Stimulated activated CD4-positive, alpha-beta T cell treated with anti-CD3 and anti-CD28 coated beads, Interleukin-15, amount 100 ng/mL, for 48 hours (primary cell): ENCODE measurements around the gene PRRX1.

ENCODE experiments used
- DNase-seq, 2 donors: peaks; one replicate each; pipeline ENCODE4 v3.0.0-alpha.2; 2020; ENCODE audit warnings: low read depth in 2 of 2

Gene PRRX1

DNA sequence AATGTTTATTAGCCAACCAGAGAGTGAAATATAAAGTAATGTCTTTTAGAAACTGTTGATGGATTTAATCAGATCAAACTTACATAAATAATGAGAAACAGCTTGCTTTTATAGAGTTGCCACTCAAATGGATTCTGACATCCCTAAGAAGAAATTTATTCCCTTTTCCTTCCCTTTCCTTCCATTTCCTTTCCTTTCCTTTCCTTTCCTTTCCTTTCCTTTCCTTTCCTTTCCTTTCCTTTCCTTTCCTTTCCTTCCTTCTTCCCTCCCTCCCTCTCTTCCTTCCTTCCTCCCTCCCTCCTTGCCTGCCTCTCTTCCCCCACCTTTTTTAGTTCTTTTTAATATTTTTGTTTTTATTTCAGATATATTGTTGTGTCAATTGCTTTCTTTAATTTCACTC lies 27.3 kb downstream of the PRRX1 start:
- no peak for DNase-seq

DNA sequence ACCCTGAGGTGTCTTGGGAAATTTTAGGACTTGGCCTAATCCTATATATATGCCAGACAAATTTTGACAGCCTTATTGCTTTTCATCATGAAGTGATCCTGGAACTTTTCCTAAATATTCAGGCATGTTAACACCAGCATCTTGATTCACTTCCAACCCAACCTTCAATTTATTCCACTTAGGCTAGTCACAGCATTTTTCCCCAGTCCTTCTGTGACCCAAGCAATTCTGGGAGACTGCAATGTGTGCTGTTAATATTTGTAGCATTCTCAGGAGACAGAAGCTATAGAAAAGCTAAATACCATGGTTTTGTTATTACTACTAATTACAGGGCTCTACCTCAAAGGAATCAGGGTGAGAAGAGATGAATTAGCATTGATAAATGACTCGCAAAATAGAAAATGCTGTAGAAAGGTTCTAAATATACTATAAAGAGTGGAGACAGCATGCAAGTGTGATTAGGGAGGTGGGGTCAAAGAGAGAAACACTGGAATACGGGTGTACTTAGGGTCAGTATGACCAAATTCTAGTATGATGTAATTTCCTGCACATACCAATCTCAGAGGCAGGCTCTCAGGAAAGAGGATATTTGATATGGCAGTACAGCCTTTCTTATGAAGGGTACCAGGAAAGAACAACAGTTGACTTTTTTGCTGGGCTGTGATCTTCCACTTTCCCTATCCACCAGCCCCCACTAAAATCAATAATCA lies 29.1 kb downstream of the PRRX1 start:
- no peak for DNase-seq

DNA sequence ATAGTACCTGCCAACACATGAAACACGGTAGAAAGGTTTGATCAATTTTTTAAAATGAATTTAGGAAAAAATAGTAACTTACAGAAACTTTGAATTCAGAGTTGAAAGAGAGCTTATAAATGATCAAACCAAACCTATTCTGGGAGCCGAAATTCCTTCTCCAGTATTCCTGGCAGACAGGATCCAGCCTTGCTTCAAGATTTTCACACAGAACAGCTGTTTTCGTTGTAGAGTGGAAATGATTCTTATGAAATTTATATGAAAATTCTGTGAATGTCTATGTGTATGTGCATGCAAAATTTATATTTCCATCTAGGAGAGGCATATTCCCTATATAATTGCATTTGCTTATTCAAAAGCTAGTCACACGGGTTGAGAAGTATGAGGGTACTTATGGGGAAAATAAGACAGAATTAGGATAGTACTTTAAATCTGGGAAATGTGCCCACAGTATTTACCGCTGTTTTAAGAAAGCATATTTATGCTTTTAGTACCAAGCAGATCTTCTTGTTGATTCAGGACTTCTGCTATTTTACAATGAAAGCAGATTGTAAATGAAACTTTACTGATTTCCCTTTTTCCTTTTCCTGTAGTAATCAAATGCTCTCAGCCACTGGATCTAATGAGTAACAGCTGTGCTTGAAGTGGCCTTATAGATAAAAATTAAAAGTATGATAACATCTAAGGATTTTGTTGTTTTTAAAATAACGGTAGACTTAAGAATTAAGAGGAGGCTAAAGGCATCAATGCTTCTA lies 30.4 kb downstream of the PRRX1 start:
- no peak for DNase-seq

DNA sequence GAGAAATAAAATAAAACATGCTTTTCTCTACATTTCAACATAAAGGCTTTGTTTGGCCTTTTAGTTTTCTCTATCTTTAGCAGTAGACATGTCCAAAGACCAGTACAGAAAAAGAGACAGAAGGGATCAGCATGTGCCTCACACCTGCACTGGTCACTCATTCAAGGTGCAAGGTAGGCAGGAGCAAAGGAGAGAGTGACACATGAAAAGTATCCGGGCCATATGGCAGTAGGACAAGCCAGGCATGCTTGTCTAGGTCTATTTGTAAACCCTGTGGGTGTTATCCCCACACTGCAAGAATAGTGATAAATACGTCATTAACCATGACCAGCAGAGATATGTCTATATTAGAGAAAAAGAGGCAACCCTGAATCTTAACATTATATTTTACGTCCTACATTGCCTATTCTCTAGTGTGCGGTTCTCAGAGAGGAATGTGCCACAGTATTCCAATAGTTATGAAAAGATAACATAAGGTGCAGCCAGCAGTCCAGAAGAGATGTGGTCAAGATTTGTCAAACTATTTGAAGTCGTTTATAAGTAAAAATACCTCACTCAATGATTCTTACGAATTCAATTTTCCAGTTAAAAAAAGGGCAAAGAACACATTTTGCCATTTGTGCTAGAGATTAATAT lies 32.1 kb downstream of the PRRX1 start:
- DNase-seq, result no peak

DNA sequence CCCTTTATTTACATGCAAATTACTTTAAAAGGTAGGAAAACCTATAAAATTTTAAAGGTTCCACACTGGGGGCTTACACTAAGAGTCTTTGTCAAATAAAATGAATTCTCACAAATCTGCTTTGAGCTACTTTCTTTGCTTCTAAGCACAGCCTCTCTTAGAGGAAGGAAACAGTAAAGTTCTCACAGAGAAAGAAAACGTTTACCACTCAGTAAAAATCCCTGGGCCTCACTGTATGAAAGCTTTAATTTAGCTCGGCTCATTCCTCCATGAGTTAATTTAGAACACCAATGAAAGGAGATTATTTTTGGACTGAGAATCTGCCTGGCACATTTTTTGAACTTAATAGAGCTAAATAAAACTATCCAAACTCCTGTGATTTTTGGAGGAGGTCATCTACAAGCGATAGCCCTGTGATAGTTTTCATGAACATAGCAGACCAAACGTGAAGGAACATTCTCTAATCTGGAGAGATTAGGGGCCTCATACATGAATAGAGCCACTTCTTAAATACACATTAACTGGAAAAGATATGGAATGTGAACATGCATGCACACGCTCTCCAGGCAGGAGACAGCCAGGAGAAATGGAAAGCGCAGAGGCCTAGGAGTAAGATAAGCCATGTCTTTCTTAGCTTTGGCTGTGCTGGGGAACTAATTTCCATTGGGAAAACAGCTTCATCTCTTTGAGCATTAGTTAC lies 32.8 kb downstream of the PRRX1 start:
- DNase-seq, result no peak

DNA sequence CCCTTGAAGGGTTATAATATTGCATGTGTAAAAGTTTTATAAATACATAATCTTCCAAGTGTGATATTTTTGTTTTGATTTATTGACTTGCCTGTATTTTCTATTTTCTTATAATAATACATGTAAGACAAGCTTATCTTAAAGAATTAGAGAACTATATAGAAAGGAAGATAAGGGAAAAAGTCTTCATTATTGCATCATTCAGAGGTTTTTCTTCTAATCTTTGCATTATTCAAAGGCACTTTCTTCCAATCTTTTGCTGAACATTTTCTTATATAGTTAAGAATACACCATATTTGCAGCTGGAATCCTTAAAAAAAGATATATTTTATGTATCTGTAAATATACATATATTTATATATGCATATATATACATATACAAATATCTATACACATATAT lies 33.4 kb downstream of the PRRX1 start:
- no peak for DNase-seq

DNA sequence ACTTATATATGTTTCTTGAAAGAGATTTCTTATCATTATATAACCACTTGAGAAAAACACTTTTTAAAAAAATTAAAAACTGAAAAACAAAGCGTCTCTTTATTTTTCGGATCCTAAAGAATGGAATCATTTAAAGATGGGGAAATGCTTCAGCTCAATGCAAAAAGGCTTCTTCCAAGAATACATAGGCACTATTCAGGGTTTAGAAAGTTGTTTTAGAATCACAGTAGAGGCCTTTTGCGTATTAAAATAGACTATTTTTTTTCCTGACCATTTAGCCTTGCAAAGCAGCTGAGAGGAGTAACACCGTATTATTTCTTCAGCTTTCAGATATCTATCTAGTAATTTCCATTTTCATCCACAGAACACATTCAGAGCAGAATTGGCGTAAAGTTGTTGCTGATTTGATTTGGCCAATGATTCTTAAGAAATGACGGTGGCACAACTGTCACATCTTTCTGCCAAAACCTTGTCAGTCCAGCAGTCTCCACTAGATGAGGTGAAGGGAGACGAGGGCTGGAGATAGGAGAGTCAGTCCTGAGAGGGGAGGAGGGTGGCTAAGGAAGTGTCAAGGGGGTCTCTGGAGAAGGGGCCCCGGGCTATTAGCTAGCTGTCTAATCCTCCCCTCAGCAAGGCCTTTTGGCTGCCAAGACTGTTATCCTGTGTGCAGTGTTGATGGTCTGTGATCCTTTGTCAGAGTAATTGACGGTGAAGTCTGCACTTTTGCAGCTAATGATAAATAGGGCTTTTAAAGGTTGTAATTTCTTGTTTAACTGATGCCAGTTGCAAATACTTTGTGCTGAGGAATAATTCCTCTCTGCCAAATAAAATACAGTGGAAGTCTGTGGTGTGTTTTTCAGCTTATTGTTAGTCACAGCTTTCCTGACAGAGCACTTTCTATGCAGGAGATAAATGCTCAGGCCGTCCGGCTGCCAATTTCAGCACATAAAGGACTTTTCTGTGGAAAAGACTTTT lies 34.7 kb downstream of the PRRX1 start:
- no peak for DNase-seq

DNA sequence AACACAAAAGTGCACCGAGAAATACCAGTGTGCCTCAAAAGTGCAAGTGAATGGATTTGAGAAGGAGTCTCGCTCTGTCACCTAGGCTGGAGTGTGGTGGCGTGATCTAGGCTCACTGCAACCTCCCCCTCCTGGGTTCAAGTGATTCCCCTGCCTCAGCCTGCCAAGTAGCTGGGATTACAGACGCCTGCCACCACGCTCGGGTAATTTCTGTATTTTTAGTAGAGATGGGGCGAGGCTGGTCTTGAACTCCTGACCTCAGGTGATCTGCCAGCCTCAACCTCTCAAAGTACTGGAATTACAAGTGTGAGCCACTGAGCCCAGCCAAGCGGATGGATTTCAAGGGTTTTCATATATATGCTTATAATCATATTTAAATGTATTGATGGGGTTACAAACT lies 35.8 kb downstream of the PRRX1 start:
- no peak for DNase-seq

DNA sequence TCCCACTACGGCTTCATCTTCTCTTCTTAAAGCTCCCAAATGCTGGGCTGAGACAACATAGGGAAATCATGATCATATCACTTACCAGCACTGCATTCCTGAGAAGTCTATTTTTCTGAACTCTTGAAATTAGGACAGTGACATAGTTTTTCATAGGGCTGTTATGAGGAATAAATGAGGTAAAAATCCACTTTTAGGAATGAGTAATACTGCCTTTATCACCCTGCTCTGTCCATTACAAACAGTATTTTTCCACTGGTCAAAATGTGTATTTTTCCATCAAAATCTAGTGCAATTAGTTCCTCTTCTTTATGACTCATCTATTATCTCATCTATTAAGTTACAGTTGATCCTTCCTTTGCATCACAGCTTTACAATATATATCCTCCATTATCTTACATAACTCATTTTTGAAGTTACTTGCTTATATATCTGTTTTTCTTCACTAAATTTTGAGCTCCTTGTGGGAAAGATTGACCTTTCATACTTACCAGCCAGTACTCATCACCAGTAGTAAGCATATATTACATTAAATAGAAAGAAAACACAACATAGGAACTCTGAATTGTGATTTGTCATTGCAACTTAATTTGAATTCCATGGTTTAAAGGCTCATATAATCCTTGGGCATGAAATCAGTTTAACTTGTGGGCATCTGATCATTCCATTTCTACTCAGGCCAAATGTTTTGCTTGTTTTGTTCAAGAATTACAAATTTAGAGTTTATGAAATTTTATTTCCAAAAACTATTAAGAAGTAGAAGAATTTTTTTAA lies 37.1 kb downstream of the PRRX1 start:
- DNase-seq, result no peak

DNA sequence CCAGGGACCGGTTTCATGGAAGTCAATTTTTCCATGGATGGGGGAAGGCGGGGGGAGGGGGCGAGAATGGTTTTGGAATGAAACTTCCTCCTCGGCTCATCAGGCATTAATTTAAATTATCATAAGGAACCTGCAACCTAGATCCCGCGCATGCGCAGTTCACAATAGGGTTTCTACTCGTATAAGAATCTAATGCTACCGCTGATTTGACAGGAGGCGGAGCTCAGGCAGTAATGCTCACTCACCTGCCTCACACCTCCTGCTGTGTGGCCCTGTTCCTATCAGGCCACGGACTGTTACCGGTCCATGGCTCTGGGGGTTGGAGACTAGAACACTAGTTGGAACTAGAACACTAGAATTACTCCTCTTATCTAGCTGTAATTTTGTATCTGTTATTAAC lies 38.0 kb downstream of the PRRX1 start:
- DNase-seq, result no peak

DNA sequence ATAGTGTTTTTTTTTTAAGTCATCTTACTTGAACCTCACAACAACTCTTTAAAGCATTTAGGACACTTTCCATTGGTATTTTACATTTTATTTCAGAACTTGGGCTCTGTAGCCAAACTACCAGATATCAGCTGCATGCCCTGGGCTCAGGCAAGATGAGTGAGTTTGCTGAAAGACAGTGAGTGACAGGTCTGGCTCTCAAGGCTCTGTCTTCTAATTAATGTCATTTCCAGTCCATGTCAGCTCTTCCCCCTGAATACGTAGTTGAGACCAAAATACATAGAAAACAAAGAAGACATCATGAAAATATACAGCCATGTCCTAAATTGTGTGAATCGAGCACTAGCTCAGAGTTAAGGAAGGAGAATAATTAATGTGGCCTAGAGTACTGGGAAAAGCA lies 39.7 kb downstream of the PRRX1 start:
- DNase-seq, result no peak

DNA sequence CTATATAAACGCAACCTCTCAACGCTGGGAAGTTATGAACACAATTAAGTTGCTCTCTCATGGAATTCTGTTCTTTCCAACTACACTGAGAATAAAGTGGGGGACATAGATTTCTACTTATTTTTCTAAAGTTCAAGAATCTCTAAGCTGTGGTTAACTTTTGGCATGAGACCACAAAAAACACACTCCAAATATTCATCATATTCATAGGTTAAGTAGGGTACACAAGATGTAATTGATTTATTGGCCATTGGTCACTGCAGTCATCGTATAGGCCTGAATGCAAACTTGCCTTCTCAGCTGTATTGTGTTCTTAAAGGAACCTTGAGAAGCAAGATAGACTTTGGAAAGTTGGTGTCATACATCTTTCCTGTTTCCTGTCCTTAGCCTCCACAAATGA lies 40.3 kb downstream of the PRRX1 start:
- no peak for DNase-seq

DNA sequence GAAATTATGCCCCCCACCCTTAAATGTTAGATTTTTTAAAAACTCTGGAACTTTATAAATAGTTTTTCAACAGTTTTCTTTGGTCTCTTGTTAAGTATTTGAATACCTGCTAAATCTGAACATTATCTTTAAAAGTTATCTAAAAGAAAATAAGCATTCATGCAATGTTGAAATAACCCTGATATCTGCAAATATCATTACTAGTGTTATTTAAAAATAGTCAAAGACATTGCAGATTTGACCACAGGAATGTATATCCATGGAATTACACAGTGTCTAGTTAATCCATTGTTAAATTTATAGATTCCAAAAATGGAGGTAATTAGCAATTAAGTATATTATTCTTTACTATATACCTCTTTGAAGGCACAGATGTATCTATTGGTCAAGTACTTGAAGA lies 42.0 kb downstream of the PRRX1 start:
- DNase-seq, result no peak

DNA sequence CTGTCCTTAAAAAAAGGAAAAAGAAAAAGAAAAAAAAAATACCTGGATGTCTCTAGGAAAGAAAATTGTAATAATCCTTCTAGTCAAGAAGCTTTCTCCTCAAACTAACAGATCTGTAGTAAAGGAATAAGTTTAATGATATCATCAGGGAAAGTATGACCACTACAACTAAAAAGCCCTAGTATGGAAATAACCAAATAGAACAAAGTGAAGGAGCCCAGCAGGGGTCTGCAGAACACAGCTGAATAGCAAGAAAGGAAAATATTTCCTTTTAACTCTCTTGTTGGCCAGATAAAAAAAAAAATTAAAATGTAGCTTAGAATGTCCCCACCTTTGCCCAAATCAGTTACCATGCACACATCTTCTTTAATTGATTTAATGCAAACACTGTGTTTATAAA lies 43.2 kb downstream of the PRRX1 start:
- DNase-seq, result no peak

DNA sequence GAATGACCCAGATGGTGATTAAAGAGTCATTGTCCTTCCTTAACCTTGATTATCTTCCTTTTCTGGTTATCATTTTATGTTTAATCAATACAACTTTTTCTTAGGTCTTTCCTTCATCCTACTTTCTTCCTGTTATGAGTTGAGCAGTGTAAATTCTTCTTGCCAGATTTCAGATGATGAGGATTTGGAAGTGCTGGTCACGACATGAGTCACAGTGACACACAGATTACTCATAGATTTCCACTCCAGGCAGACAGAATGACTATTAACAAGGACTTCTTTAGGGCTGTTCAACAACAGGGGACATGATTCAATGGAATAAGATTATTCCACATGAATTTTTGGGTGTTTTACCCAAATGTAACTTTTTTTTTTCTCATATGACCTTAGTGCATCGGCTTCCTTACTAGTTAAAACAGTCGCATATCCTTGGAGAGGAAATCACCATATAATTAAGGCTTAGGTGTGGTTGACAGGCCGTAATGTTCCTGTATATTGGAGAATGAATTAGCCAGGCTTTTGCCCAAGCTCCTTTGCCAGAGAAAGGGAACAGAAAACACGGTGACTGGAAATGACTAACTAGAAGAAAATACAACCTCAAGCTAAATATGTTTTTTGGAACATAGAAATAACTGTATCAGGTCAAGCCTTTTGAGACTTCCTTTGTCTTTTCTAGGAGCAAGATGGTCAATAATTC lies 44.2 kb downstream of the PRRX1 start:
- DNase-seq, result no peak

DNA sequence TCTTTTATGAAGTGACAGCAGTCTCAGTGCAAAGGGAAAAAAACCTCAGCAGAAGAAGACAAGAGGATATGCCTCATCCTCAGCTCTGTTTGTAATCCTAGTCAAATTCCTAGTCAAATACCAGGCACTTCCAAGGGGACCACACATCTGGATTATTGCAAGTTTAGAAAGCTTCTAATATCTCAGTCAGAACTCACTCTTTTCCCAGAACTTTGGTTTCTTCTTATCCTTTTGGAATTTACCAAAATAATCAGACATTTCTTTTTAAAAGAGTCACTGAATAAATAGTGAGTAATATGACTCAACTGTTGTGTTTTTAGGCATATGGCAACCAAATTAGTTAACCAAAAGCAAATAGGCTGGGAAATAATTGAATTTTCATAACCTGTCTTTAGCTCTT lies 47.8 kb downstream of the PRRX1 start:
- DNase-seq, result no peak

DNA sequence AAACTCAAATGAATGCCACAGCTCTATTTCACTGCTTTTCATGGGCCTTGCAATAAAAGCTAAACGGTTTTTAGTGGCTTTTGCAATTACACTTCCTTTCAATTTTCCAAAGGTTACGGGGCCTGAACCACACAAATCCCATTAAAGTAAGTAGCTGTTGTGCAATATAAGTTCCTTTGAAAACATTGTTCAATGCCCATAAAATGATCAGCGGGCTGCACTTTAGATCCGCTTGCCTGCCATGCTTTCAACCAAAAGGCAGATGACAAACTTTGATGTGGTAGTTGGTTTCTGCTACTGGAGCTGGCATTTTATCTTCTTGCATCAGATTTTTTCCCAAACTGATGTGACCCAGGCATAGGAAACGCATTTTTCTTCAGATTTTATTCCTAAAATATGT lies 50.2 kb downstream of the PRRX1 start:
- no peak for DNase-seq

DNA sequence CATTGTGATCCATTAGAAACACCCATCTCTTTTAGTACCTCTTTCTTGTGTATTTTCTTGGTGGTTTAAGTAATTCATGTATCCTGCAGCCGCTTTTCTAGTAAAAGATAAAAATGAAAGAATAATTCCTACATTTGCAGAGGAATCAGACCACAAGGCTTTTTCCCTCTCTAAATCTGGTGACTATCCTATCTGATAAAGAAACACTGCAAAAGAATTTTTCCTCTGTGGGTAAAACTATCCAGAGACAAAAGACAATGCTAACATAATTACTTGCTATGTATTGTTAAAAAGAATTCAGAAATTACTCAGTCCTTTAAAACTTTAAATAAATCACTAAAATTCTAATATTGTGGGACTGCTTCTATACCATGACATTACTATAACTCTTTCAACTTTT lies 51.0 kb downstream of the PRRX1 start:
- no peak for DNase-seq

DNA sequence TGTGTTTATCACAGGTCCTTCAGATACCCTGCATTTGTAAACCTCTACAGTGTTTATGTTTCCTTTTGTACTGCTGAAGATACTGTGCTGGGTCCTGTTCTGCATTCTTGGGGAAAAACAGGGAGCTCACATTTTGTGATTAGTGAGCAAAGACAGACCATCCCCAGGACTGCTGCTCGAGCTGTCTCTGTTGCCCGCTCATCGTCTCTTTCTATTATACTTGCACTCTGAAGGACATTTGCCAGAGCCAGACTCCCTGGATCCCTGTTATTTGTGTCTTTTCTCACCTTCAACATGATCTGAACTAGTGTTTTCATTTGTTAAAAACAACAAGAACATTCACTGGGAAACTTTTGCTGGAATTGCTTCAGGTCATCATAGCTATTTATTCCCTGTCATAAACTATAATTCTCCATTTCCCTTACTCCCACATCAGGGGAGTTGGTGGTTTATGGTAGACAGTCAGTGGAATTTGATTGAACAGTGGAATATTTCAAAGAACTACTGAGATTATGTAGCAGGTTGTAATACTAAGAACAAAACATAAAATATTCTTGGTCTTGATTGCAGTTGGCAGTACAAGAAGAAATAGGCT lies 53.0 kb downstream of the PRRX1 start:
- DNase-seq, result no peak

DNA sequence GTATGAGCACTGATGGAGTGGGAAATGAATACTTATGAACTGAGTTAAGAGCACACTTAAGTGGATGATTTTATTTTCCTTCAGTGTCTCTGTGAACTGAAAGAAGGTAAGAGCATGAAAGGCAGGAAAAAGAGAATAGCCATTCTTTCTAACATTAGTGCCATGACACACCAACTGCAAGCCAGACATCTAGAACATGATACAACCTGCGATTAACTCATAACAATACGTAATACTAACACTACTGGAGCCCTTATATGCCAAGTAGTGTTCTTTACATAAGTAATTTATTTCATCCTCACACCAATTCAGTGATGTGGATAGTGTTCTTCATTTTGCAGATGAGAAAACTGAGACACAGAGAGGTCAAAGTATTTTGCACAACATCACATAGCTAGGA lies 56.7 kb downstream of the PRRX1 start:
- DNase-seq, result no peak
